HepG2 (cell line): ENCODE measurements around the gene VGLL4. TPM values are rescaled to one million over a fixed set of nuclear protein-coding genes. Genes with fewer than 3 reads are reported as not detected.

Experiments
- ATAC-seq: fragments of 200-7000 bp; cut with Tn5 transposase; 3 replicates; pipeline ENCODE4 v1.9.1; 2020; ENCODE audit warnings: mild to moderate bottlenecking, moderate library complexity
- BruUV-seq: library from RNA; stranded (reverse); fragments of 400-500 nt; replicated peaks from 2 replicates; lab custom pipeline; 2021; lab: Mats Ljungman, UMichigan
- CTCF ChIA-PET: fragments of 300-600 bp; formaldehyde crosslinking; extraction: SDS; loops from one replicate; lab custom pipeline; 2021; ENCODE audit warnings: low total read pairs, inconsistent platforms, low intra/inter-chr PET ratio; lab: Yijun Ruan, JAX
- POLR2A ChIA-PET: fragments of 350-600 bp; sonication (Branson Sonifier 250); formaldehyde crosslinking; loops from one replicate; lab custom pipeline; 2020; ENCODE audit warnings: antibody characterized with exemption, inconsistent platforms; lab: Yijun Ruan, JAX
- DNase-seq: peaks from one replicate; pipeline ENCODE4 v3.0.0-alpha.2; 2015; ENCODE audit warnings: low spot score
- FAIRE-seq: peaks from 3 replicates; lab custom pipeline; 2011; peaks lifted over from hg19 to GRCh38; lab: Jason Lieb, UNC
- H2AFZ ChIP-seq: one replicate; pipeline ENCODE4 v1.6.1; 2011; ENCODE audit warnings: low read length, inconsistent platforms
- H3K27ac ChIP-seq: fragments of 300-600 bp; 3 replicates; pipeline ENCODE4 v1.8.0; 2011; ENCODE audit warnings: mixed run types, mild to moderate bottlenecking, mixed read lengths, low read length, inconsistent platforms; ENCODE audit not compliant: insufficient read depth; ENCODE audit errors: extremely low read length
- H3K27me3 ChIP-seq, 2 experiments: fragments of 200-600 bp in 1 of 2; 2 replicates in 1 of 2; 3 replicates in 1 of 2; pipeline versions ENCODE4 v1.6.0 to v1.8.0; 2011; ENCODE audit warnings: low read length in 2 of 2, mild to moderate bottlenecking in 2 of 2, moderate library complexity in 2 of 2, inconsistent platforms in 1 of 2; ENCODE audit not compliant: insufficient read depth in 2 of 2, control insufficient read depth in 1 of 2
- H3K36me3 ChIP-seq, 2 experiments: fragments of 200-600 bp in 1 of 2; replicated peaks in 1 of 2; 2 replicates in 1 of 2; 3 replicates in 1 of 2; pipeline versions ENCODE4 v1.5.1 to v1.8.0; 2011; ENCODE audit warnings: low read length in 2 of 2, inconsistent platforms in 1 of 2; ENCODE audit not compliant: insufficient read depth in 2 of 2, control insufficient read depth in 1 of 2
- H3K4me1 ChIP-seq: 2 replicates; pipeline ENCODE4 v1.5.1; 2012; ENCODE audit warnings: low read length, inconsistent platforms; ENCODE audit not compliant: insufficient read depth
- H3K4me2 ChIP-seq: 2 replicates; pipeline ENCODE4 v1.6.0; 2011; ENCODE audit warnings: low read depth, low read length, inconsistent platforms
- H3K4me3 ChIP-seq, 3 experiments: fragments of 200-600 bp in 1 of 3; sonication (generic), shearing (Covaris generic) in 1 of 3; replicated peaks in 1 of 3; 2 replicates each; pipeline ENCODE4 v1.5.1; 2011 to 2016; ENCODE audit warnings: low read length in 3 of 3, inconsistent platforms in 2 of 3, low read depth in 2 of 3, mild to moderate bottlenecking in 2 of 3, control low read depth in 1 of 3, mixed read lengths in 1 of 3; ENCODE audit not compliant: insufficient read depth in 1 of 3
- H3K79me2 ChIP-seq: one replicate; pipeline ENCODE4 v1.6.1; 2011; ENCODE audit warnings: low read length, inconsistent platforms; ENCODE audit not compliant: insufficient read depth
- H3K9ac ChIP-seq: 2 replicates; pipeline ENCODE4 v1.6.0; 2011; ENCODE audit warnings: mild to moderate bottlenecking, low read depth, low read length, inconsistent platforms; ENCODE audit not compliant: insufficient read depth
- H3K9me3 ChIP-seq: 2 replicates; pipeline ENCODE4 v1.5.1; 2012; ENCODE audit warnings: mild to moderate bottlenecking, low read length
- H4K20me1 ChIP-seq: 2 replicates; pipeline ENCODE4 v1.6.0; 2011; ENCODE audit warnings: inconsistent platforms, mild to moderate bottlenecking, low read length, moderate library complexity; ENCODE audit not compliant: insufficient read depth
- BRCA1 ChIP-seq: sonication (generic); formaldehyde crosslinking; IDR thresholded peaks from 2 replicates; pipeline ENCODE4 v1.4.0; 2020; ENCODE audit warnings: missing genetic modification reagents
- HDAC2 ChIP-seq: sonication (generic); formaldehyde crosslinking; IDR thresholded peaks from 2 replicates; pipeline ENCODE4 v1.4.0; 2020; ENCODE audit warnings: missing genetic modification reagents
- HOXA7 ChIP-seq: sonication (generic); formaldehyde crosslinking; IDR thresholded peaks from 2 replicates; pipeline ENCODE4 v1.8.1; 2022; ENCODE audit warnings: mild to moderate bottlenecking, missing genetic modification reagents, moderate library complexity
- MED1 ChIP-seq: sonication (generic); formaldehyde crosslinking; IDR thresholded peaks from 2 replicates; pipeline ENCODE4 v1.4.0; 2020; ENCODE audit warnings: missing genetic modification reagents
- NR2C2 ChIP-seq: sonication (generic); formaldehyde crosslinking; IDR thresholded peaks from 2 replicates; pipeline ENCODE4 v1.4.0; 2020; ENCODE audit warnings: missing genetic modification reagents, mild to moderate bottlenecking, moderate library complexity, borderline replicate concordance
- SALL1 ChIP-seq: sonication (generic); formaldehyde crosslinking; IDR thresholded peaks from 2 replicates; pipeline ENCODE4 v1.8.0; 2022; ENCODE audit warnings: mild to moderate bottlenecking, missing genetic modification reagents
- TBX2 ChIP-seq: sonication (generic); formaldehyde crosslinking; IDR thresholded peaks from 2 replicates; pipeline ENCODE4 v1.5.0; 2020; ENCODE audit warnings: missing genetic modification reagents, mild to moderate bottlenecking, borderline replicate concordance
- ZFP62 ChIP-seq: sonication (generic); formaldehyde crosslinking; IDR thresholded peaks from 2 replicates; pipeline ENCODE4 v1.4.0; 2020; ENCODE audit warnings: missing genetic modification reagents
- ZNF3 ChIP-seq: IDR thresholded peaks from 2 replicates; pipeline ENCODE4 v1.7.0; 2017; ENCODE audit warnings: inconsistent platforms
- ZNF7 ChIP-seq: IDR thresholded peaks from 2 replicates; pipeline ENCODE4 v1.6.1; 2016; ENCODE audit warnings: missing biosample characterization, missing genetic modification reagents
- ZNF83 ChIP-seq: sonication (generic); formaldehyde crosslinking; IDR thresholded peaks from 2 replicates; pipeline ENCODE4 v1.4.0; 2020; ENCODE audit warnings: missing genetic modification reagents, mild to moderate bottlenecking, borderline replicate concordance
- ZSCAN31 ChIP-seq: sonication (generic); formaldehyde crosslinking; IDR thresholded peaks from 2 replicates; pipeline ENCODE4 v1.5.0; 2020; ENCODE audit warnings: low read depth, mild to moderate bottlenecking, missing genetic modification reagents
- WGBS: methylation state at CpG from one replicate; pipeline ENCODE4 v1.1.6; 2017; ENCODE audit warnings: low lambda C conversion rate; 5-methylcytosine and 5-hydroxymethylcytosine counted together
- in situ Hi-C: cut with HindIII; loops from 2 replicates; pipeline ENCODE4 v1.10.0; 2017; ENCODE audit warnings: low pct_unique_long_range_greater_than_20kb; ENCODE audit not compliant: extremely low pct_ligation_motif_present
- intact Hi-C: fragments of 100-400 bp; cut with micrococcal nuclease; formaldehyde crosslinking; loops from one replicate; pipeline ENCODE4 v1.10.0; 2022; ENCODE audit not compliant: unreplicated experiment
- polyA plus RNA-seq, 8 experiments: library from polyadenylated mRNA; depleted of rRNA in 3 of 8; stranded (reverse) in 7 of 8; unstranded in 1 of 8; fragments of >200 nt; fragmentation: Illumina TruSeq in 4 of 8; extraction: Trizol in 4 of 8; gene quantifications; 2 replicates each; pipeline versions ENCODE4 v1.2.1 to v1.2.3, GENCODE V29; 2011 to 2016; ENCODE audit warnings: low read depth in 4 of 8, missing spikeins in 1 of 8, mixed read lengths in 1 of 8; ENCODE audit not compliant: insufficient read depth in 1 of 8
- total RNA-seq, 5 experiments: library from RNA; depleted of rRNA; stranded (reverse); fragments of >200 nt; fragmentation: Illumina TruSeq; extraction: Trizol; gene quantifications; 2 replicates each; pipeline ENCODE4 v1.2.3, GENCODE V29; 2016; ENCODE audit warnings: low read depth in 1 of 5
- TF ChIP-seq, protein P1 (sequence below): sonication (generic); formaldehyde crosslinking; IDR thresholded peaks from 2 replicates; pipeline ENCODE4 v1.5.0; 2020; ENCODE audit warnings: mild to moderate bottlenecking, missing genetic modification reagents
- TF ChIP-seq, protein P2 (sequence below): sonication (generic); formaldehyde crosslinking; IDR thresholded peaks from 2 replicates; pipeline ENCODE4 v1.5.0; 2020; ENCODE audit warnings: mild to moderate bottlenecking, missing genetic modification reagents
- TF ChIP-seq, protein P3 (sequence below): sonication (generic); formaldehyde crosslinking; IDR thresholded peaks from 2 replicates; pipeline ENCODE4 v1.4.0; 2020; ENCODE audit warnings: mild to moderate bottlenecking, missing genetic modification reagents
- TF ChIP-seq, protein P4 (sequence below): sonication (generic); formaldehyde crosslinking; IDR thresholded peaks from 2 replicates; pipeline ENCODE4 v1.4.0; 2020; ENCODE audit warnings: low read depth, mild to moderate bottlenecking, missing genetic modification reagents

The VGLL4 gene
- total and polyA plus RNA-seq, 2 of the 13 experiments (the other 11 are each of a cell fraction or from before 2014, with no cell fraction given) = 23.2 to 39.0 TPM

DNA sequence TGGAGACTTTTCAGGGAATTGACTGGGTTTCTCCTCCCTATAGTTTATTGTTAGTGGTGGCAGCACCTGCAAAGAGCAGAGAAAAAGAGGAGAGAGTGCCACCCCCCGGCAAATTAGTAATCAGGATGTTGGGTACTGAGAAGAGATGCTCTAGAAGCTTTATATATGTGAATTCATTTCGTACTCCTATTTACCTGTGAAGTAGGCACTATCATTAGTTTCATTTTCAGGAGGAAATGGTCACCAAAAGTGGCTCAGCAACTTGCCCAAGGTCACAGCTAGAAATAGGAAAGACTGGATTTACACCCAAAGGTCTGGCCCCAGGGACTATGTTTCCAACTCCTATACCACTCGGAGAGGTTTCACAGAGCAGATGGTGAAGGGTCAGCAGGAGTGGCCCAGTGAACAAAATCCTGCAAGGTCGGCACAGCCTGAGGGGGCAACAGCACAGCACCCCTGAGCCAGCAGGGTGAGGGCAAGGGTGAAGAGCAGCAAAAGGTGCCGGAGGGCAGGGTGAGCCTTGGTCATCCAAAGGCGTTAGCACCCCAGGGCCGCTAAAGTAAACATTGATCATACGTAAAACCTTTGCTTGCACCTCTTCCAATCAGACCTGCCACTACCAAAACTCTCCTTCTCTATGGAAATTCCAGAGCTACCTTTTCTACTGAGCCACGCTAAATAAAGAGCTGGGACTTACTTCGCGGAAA, 23.6 kb downstream of the VGLL4 start:
- ChIA-PET CTCF (no interaction called here), POLR2A (interaction anchor here (3.1 kb wide), 1 partner anchor 24 kb away, joined by 15 read pairs; the partner anchor contains the start of gene VGLL4)
- peak overlapping the region; percentile 86 for H3K27ac ChIP-seq
- peaks cover 21% of the 10 kb centered on the region for H4K20me1 ChIP-seq
- H3K9me3 ChIP-seq = no peaks in the 10 kb centered on the region
- peak overlapping the region; percentile 60 for H3K9ac ChIP-seq
- H3K36me3 ChIP-seq = no peaks in the 10 kb centered on the region
- peak overlapping the region in 2 of 3 experiments; percentile 23 to 61; a peak in 2 of 6 replicates for H3K4me3 ChIP-seq
- BruUV-seq = no TSS peak
- peak; percentile 39 for ATAC-seq
- H3K4me2 ChIP-seq = peak overlapping the region; percentile 76
- peaks cover 100% of the 10 kb centered on the region for H3K79me2 ChIP-seq
- H2AFZ ChIP-seq = no peak overlapping the region
- H3K27me3 ChIP-seq = no peaks in the 10 kb centered on the region
- peaks cover 100% of the 10 kb centered on the region for H3K4me1 ChIP-seq
- intact Hi-C loops = loop anchor here (2.0 kb wide), 2 partner anchors 23 to 27 kb away; partner anchors contain the start of gene VGLL4
- 28% methylated on average over 10 of the region's 11 CpGs for WGBS
- in situ Hi-C loops = no loop called here
- FAIRE-seq = no peak
- DNase-seq = no peak
- TF ChIP-seq, protein P1, sequence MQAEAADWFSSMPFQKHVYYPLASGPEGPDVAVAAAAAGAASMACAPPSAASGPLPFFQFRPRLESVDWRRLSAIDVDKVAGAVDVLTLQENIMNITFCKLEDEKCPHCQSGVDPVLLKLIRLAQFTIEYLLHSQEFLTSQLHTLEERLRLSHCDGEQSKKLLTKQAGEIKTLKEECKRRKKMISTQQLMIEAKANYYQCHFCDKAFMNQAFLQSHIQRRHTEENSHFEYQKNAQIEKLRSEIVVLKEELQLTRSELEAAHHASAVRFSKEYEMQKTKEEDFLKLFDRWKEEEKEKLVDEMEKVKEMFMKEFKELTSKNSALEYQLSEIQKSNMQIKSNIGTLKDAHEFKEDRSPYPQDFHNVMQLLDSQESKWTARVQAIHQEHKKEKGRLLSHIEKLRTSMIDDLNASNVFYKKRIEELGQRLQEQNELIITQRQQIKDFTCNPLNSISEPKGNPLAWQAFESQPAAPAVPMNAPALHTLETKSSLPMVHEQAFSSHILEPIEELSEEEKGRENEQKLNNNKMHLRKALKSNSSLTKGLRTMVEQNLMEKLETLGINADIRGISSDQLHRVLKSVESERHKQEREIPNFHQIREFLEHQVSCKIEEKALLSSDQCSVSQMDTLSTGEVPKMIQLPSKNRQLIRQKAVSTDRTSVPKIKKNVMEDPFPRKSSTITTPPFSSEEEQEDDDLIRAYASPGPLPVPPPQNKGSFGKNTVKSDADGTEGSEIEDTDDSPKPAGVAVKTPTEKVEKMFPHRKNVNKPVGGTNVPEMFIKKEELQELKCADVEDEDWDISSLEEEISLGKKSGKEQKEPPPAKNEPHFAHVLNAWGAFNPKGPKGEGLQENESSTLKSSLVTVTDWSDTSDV (CRISPR knock-in tag) = no peak
- no peak for TF ChIP-seq HOXA7 (CRISPR knock-in tag)
- no peak for TF ChIP-seq MED1
- 0 out of 2 replicates have a peak, but pooled peaks have one; percentile 34 for TF ChIP-seq HDAC2 (CRISPR knock-in tag)
- TF ChIP-seq, protein P2, sequence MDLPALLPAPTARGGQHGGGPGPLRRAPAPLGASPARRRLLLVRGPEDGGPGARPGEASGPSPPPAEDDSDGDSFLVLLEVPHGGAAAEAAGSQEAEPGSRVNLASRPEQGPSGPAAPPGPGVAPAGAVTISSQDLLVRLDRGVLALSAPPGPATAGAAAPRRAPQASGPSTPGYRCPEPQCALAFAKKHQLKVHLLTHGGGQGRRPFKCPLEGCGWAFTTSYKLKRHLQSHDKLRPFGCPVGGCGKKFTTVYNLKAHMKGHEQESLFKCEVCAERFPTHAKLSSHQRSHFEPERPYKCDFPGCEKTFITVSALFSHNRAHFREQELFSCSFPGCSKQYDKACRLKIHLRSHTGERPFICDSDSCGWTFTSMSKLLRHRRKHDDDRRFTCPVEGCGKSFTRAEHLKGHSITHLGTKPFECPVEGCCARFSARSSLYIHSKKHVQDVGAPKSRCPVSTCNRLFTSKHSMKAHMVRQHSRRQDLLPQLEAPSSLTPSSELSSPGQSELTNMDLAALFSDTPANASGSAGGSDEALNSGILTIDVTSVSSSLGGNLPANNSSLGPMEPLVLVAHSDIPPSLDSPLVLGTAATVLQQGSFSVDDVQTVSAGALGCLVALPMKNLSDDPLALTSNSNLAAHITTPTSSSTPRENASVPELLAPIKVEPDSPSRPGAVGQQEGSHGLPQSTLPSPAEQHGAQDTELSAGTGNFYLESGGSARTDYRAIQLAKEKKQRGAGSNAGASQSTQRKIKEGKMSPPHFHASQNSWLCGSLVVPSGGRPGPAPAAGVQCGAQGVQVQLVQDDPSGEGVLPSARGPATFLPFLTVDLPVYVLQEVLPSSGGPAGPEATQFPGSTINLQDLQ (CRISPR knock-in tag) = no peak
- TF ChIP-seq ZSCAN31 (CRISPR knock-in tag) = no peak
- peak; percentile 53 for TF ChIP-seq SALL1 (CRISPR knock-in tag)
- no peak for TF ChIP-seq ZNF3 (CRISPR knock-in tag)
- TF ChIP-seq TBX2 (CRISPR knock-in tag) = peak; percentile 37; the same call in 1 of the 2 replicates
- TF ChIP-seq, protein P3, sequence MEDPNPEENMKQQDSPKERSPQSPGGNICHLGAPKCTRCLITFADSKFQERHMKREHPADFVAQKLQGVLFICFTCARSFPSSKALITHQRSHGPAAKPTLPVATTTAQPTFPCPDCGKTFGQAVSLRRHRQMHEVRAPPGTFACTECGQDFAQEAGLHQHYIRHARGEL (CRISPR knock-in tag) = no peak
- no peak for TF ChIP-seq ZNF7 (CRISPR knock-in tag)
- TF ChIP-seq NR2C2 (CRISPR knock-in tag) = no peak
- no peak for TF ChIP-seq BRCA1 (CRISPR knock-in tag)
- no peak for TF ChIP-seq ZNF83 (CRISPR knock-in tag)
- no peak for TF ChIP-seq ZFP62 (CRISPR knock-in tag)
- TF ChIP-seq, protein P4, sequence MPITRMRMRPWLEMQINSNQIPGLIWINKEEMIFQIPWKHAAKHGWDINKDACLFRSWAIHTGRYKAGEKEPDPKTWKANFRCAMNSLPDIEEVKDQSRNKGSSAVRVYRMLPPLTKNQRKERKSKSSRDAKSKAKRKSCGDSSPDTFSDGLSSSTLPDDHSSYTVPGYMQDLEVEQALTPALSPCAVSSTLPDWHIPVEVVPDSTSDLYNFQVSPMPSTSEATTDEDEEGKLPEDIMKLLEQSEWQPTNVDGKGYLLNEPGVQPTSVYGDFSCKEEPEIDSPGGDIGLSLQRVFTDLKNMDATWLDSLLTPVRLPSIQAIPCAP = no peak
